ENCODE results near the gene IQCM.

The IQCM gene

DNA sequence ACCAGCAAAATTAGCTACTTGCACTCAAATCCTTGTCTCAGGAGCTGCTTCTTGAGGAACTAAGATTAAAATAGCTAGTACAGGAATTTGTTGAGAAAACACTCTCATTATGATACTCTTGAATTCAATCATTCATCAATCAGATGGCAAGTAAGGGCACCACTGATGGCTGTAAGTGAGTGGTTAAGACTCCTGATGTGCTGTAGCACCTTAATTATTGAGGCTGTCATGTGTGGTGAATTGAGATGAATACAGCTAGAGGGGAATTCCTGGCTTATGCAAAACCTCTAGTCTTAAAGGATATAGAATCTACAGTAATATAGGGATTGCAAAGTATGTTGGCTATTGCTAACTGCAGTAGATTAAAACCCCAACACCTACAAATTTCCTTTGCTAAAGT, 509.1 kb downstream of the IQCM start:
- TF ChIP-seq, protein P1, sequence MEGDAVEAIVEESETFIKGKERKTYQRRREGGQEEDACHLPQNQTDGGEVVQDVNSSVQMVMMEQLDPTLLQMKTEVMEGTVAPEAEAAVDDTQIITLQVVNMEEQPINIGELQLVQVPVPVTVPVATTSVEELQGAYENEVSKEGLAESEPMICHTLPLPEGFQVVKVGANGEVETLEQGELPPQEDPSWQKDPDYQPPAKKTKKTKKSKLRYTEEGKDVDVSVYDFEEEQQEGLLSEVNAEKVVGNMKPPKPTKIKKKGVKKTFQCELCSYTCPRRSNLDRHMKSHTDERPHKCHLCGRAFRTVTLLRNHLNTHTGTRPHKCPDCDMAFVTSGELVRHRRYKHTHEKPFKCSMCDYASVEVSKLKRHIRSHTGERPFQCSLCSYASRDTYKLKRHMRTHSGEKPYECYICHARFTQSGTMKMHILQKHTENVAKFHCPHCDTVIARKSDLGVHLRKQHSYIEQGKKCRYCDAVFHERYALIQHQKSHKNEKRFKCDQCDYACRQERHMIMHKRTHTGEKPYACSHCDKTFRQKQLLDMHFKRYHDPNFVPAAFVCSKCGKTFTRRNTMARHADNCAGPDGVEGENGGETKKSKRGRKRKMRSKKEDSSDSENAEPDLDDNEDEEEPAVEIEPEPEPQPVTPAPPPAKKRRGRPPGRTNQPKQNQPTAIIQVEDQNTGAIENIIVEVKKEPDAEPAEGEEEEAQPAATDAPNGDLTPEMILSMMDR (IDR thresholded peaks at IDR 0.05; ENCODE audit: control extremely low read depth, extremely low read depth, low read depth, missing control alignments) = no peak
- ChIA-PET CTCF (no interaction called here), POLR2A (no interaction called here)
- no peak for DNase-seq (ENCODE audit: extremely low spot score)

All from GM10248 (cell line).